ENCODE results near the gene SLC6A6. TPM values are rescaled to one million over a fixed set of nuclear protein-coding genes. Genes with fewer than 3 reads are reported as not detected.

SLC6A6 gene
- total RNA-seq, 2 donors from 2014 or later: 43.1 to 56.5 TPM

DNA sequence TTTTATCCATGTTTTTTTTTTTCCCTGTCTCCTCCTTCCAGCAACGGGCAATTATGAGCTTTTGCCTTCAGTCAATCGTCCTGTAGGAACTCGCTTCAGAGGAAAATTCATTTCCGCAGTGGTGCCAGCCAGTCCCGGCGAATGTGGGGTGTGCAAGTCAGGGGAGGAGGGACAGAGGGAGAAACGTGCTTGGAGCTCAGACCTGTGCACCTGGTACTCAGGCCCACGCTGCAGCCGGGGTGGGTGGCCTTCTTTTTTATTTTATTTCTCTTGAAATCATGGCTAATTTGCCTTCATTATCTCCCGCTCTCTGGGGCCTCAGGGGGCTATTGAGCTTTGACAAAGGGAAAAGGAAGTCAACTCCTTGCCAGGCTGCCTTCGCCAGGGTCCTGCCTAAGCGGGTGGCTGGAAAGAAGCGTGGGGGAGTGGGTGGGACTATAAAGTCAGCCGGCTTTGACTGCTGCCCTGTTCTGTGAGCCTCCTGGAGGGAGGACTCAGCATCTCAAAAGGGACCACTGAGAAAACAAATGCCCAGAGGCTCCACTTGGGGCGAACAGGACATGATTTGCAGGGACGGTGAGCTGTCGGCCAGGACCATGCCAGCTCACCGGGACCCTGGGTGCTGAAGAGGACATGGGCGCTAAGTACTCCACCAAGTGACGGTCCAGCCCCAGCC, 132.2 kb downstream of the SLC6A6 start:
- peaks cover 11% of the 10 kb centered on the region for H3K4me1 Mint-ChIP-seq
- no peaks in the 10 kb centered on the region for H3K36me3 Mint-ChIP-seq (ENCODE audit: low read depth)
- peaks cover 3% of the 10 kb centered on the region for H3K27me3 Mint-ChIP-seq (ENCODE audit: insufficient read depth)
- no peak overlapping the region for H3K4me3 Mint-ChIP-seq
- Histone ChIP-seq H3K4me3 (ENCODE audit: low read length) (no peak overlapping the region), H3K27ac (ENCODE audit: low read depth, low read length) (no peak overlapping the region), H3K4me1 (ENCODE audit: control insufficient read depth, insufficient read depth, low read length) (peaks cover 9% of the 10 kb centered on the region), H3K27me3 (ENCODE audit: control insufficient read depth, insufficient read depth, low read length, poor library complexity, severe bottlenecking) (no peaks in the 10 kb centered on the region), H3K9me3 (ENCODE audit: control insufficient read depth, low read length) (no peaks in the 10 kb centered on the region), H3K9ac (ENCODE audit: extremely low read depth, low read length, poor library complexity, severe bottlenecking) (no peak overlapping the region), H3K36me3 (ENCODE audit: control insufficient read depth, insufficient read depth, low read length) (no peaks in the 10 kb centered on the region)
- 33 to 57% methylated on average over 12 to 20 of the region's 20 CpGs for WGBS, 2 experiments (ENCODE audit: insufficient coverage in 1 of 2, insufficient read length in 1 of 2)
- H3K9me3 Mint-ChIP-seq: peaks cover 5% of the 10 kb centered on the region
- peak; percentile 37 for TF ChIP-seq CTCF (conservative IDR thresholded peaks at IDR 0.05)
- peak; percentile 81 for DNase-seq
- H3K27ac Mint-ChIP-seq: no peak overlapping the region

DNA sequence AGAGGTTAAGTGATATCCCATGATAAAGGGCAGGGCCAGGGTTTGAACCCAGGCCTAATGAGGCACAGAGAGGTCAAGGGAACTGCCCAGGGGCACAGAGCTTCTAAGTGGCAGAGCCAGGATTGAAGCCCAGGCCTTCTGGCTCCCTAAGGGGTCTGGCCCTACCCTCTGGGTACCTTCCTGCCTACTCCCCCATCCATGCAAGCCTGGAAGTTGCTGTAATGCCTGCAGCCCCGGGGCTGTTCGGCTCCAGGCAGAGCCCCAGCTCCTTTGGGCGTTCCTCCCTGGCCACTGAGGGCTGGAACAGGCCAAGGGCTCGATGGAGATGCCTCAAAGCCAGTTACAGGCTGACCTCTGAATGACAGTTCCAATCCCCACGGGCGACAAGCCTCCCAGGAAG, 133.2 kb downstream of the SLC6A6 start:
- Histone ChIP-seq H3K4me1 (ENCODE audit: control insufficient read depth, insufficient read depth, low read length) (peaks cover 9% of the 10 kb centered on the region), H3K27ac (ENCODE audit: low read depth, low read length) (no peak overlapping the region), H3K9ac (ENCODE audit: extremely low read depth, low read length, poor library complexity, severe bottlenecking) (no peak overlapping the region), H3K4me3 (ENCODE audit: low read length) (no peak overlapping the region), H3K36me3 (ENCODE audit: control insufficient read depth, insufficient read depth, low read length) (no peaks in the 10 kb centered on the region), H3K9me3 (ENCODE audit: control insufficient read depth, low read length) (no peaks in the 10 kb centered on the region), H3K27me3 (ENCODE audit: control insufficient read depth, insufficient read depth, low read length, poor library complexity, severe bottlenecking) (no peaks in the 10 kb centered on the region)
- TF ChIP-seq CTCF (conservative IDR thresholded peaks at IDR 0.05): no peak
- Mint-ChIP-seq H3K4me1 (peaks cover 11% of the 10 kb centered on the region), H3K27ac (no peak overlapping the region), H3K27me3 (ENCODE audit: insufficient read depth) (peaks cover 3% of the 10 kb centered on the region), H3K4me3 (no peak overlapping the region), H3K36me3 (ENCODE audit: low read depth) (no peaks in the 10 kb centered on the region), H3K9me3 (no peaks in the 10 kb centered on the region)
- DNase-seq: no peak
- 81 to 82% methylated on average over 5 to 6 of the region's 6 CpGs for WGBS, 2 experiments (ENCODE audit: insufficient coverage in 1 of 2, insufficient read length in 1 of 2)

GRCh38 chr3:14536055-14536815, 133.8 kb downstream of the SLC6A6 start:
- H3K4me3 ChIP-seq (ENCODE audit: low read length): no peak overlapping the region
- 88 to 100% methylated on average over 6 to 10 of the region's 10 CpGs for WGBS, 2 experiments (ENCODE audit: insufficient coverage in 1 of 2, insufficient read length in 1 of 2)
- H3K9me3 ChIP-seq (ENCODE audit: control insufficient read depth, low read length): no peaks in the 10 kb centered on the region
- Mint-ChIP-seq H3K27me3 (ENCODE audit: insufficient read depth) (peaks cover 2% of the 10 kb centered on the region), H3K4me1 (peaks cover 11% of the 10 kb centered on the region), H3K4me3 (no peak overlapping the region), H3K36me3 (ENCODE audit: low read depth) (no peaks in the 10 kb centered on the region), H3K27ac (no peak overlapping the region), H3K9me3 (no peaks in the 10 kb centered on the region)
- H3K9ac ChIP-seq (ENCODE audit: extremely low read depth, low read length, poor library complexity, severe bottlenecking): no peak overlapping the region
- no peak for TF ChIP-seq CTCF (conservative IDR thresholded peaks at IDR 0.05)
- H3K27me3 ChIP-seq (ENCODE audit: control insufficient read depth, insufficient read depth, low read length, poor library complexity, severe bottlenecking): no peaks in the 10 kb centered on the region
- H3K36me3 ChIP-seq (ENCODE audit: control insufficient read depth, insufficient read depth, low read length): no peaks in the 10 kb centered on the region
- DNase-seq: no peak
- no peak overlapping the region for H3K27ac ChIP-seq (ENCODE audit: low read depth, low read length)
- peaks cover 9% of the 10 kb centered on the region for H3K4me1 ChIP-seq (ENCODE audit: control insufficient read depth, insufficient read depth, low read length)

Data from endodermal cell (in vitro differentiated cells).